HG02678 (cell line): ENCODE measurements around the gene MAPK13.
"Not testable (repeated sequence)": the region's sequence is repeated elsewhere in the genome, so short reads cannot be mapped to it uniquely, and the experiment has no call there.

Source experiments
- ATAC-seq: cut with Tn5 transposase; IDR thresholded peaks from one replicate; pipeline ENCODE4 v1.9.1; 2021; ENCODE audit warnings: mild to moderate bottlenecking, moderate library complexity; ENCODE audit not compliant: unreplicated experiment

MAPK13 gene

DNA sequence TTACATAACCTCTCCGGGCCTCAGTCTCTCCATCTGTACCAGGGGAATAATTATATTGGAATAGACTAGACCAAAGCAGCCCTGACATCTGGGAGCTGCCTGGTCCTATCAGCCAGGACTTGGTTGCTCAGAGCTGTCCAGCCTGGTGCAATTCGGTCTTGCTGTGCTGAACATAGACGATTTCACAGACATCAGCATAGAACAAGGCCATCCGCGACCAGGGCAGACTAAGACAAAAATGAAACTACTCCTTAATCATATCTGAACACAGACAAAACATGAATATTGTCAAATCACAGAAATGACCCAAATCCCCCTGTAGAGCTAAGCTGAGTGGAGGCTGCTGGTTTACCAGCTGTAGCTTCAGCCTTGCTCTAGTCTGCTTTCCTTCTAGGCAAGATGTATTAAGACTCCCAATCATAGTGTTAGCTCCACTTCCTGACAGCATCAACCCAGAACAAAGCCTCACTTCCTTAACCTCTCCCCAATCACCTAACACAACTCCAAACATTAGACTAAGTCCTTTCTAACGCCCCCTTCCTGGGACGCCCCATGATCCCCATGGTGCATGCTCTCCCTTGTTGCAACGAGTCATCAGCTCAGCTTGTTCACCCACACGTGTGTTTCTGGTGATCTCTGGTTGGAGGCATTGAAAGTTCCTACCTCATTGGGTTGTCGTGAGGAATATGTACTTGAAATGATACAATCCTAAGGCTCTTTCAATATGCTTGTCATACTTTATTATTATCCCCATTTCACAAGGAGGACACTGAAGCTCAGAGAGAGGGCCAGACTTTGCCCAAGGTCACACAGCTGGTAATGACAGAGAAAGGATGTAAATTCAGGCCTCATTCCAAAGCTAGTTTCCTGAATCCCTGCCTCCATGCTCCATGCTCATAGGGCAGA, 3.5 kb upstream of the MAPK13 start:
- ATAC-seq: no peak

DNA sequence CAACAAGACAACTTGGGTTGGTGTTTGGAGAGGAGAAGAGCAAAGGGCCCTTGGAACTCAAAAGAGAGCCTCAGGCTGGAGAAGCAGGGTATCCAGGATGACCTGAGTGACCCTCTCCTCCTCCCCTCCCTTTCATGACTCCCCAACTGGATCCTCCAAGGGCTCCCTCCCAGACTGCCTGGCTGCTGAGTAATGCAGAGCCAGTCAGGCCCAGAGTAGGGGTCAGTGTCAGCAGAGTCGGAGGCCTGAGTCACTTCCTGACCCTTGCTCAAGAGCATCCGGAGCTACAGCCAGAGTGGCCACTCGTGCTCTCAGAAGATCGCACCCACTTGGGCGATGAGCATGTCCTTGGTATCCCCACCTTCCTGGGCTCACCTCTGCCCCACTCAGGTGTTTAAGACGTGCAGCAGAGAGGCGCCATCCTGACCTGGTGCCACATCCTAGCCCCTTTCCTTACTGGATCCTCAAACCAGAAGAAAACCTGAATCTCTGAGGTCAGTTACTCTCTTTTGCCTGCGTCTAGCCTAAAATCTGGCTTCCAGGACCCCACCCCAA, 2.8 kb upstream of the MAPK13 start:
- no peak for ATAC-seq

DNA sequence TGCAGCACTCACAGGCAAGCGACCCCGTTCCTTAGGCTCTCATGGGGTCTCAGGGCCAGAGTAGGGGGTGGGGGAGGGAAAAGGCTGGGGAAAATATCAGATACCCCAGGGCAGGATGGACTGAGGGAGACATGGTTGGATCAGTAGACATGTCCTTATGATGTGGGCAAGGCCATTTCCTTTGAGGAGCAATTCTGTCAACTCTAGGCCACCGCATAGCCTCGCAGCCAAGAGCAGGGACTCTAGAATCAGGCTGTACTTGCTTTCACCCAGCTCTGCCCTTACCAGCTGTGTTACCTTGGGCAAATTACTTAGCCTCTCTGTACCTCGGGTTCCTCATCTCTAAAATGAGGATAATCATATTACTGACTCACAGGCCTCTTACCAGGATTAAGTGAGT, 2.2 kb upstream of the MAPK13 start:
- no peak for ATAC-seq

DNA sequence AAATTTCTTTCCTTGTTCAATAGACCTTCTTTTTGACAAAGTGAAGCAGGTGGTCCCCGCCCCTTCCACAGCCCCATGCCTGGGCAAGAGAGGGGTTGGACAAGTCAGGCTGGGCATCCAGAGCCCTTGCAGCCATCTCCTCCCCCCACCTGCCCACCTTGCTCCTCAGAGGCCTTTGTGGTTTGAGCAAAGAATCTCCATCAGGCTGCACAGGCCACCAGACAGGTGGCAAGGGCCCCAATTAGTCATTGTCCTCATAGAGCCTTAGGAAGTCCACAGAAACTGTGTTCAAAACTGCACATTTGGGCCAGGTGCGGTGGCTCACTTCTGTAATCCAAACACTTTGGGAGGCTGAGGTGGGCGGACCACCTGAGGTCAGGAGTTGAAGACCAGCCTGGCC, 1.5 kb upstream of the MAPK13 start:
- ATAC-seq: no peak

DNA sequence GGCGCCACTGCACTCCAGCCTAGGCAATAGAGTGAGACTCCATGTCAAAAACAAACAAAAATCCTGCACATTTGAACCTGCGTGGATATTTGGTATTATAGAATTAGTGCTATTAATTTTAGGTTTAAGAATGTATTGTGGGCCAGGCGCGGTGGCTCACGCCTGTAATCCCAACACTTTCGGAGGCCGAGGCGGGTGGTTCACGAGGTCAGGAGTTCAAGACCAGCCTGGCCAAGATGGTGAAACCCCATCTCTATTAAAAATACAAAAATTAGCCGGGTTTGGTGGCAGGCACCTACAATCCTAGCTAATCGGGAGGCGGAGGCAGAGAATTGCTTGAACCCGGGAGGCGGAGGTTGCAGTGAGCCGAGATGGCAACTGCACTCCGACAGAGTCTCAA, 979 bp upstream of the MAPK13 start:
- ATAC-seq: not testable (repeated sequence)

DNA sequence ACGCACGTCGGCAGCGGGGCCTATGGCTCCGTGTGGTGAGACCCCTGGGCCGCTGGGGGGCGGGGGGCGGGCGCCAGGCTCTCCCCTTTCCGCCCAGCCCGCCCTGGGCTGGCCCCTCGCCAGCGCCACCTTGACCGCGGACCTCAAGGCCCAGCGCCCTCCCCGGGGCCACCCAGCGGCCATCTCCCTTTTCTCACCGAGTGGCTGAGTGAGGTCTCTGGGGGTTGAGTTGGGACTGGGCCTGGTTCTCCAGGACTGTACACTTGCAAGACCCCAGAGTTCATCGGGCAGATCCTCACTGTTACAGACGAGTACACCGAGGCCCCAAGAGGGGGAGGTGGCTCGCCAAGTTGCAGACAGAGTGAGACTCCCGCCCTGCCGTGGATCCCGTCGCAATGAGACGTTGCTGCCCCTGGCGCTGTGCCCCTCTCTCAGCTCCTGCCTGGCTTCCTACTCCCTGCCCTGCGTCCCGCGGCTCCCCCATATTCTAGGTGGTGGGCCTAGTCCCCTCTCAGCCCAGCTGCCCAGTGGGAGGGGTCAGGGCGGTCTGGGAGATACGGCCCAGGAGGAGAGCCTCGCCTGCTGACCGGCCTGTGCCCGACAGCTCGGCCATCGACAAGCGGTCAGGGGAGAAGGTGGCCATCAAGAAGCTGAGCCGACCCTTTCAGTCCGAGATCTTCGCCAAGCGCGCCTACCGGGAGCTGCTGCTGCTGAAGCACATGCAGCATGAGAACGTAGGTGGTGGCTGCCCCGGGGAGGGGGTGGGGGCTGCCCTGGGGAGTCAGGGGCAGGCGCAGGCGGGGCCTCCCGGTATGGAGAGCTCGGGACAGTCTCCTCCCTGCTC, 576 bp downstream of the MAPK13 start:
- peak; percentile 21 for ATAC-seq

DNA sequence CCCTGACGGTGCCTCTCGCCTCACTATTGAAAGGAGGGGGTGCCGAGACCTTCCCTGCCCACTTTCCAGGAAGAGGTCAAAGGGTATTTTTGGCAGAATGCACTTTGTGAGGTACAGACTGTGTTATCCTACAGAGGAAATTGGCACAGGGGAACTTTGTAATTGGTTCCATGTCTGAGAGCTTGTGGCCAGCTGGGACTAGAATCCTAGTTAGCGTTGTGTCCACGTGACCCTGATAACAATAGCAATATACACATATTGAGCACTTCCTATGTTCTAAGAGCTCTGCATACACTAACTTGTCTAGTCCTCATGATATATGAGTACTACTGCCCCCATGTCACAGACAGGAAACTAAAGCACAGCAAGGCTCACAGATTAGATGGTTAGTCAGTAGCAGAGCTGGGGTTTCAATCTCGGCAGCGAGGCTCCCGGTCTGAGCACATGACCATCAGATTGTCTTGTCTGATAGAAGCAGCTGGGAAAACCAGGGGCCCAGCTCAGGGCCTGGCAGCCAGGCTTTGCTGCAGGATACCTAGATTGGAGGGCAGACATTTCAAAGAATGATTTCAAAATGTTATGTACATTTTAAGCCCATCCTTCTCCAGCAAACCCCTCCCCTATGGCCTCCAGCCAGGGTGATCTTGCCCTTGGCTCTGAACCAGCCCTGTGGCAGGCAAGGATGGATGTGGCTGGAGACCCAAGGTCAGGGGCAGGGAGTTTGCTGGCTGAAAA, 1.4 kb downstream of the MAPK13 start:
- peak; percentile 84 for ATAC-seq

DNA sequence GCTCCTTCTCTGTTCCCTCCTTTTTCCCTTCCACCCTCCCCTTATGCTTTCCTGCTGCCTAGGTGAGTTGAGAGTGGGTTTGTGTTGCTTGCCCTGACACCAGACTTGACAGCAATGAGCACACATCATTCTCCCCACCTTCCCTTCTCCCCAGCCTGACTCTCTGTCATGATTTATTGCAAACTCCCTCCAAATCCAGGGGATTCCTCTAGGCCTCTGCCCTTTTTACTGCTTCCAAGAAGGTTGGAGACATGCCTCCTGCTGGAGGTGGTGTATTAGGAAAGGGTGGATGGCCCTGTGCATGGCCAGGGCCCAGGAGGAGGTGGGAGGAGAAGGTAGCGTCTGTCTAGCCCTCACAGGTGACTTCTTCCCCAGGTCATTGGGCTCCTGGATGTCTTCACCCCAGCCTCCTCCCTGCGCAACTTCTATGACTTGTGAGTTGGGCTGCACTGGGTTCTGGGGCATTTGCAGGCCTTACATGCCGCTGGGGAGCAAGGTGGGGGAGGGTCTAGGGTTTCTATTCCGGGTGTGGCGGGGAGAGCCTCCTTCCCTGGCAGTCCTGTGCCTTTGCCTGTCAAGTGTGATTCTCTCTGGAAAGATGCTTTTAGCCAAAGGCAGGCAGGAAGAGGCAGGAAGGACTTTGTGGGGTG, 2.1 kb downstream of the MAPK13 start:
- no peak for ATAC-seq

DNA sequence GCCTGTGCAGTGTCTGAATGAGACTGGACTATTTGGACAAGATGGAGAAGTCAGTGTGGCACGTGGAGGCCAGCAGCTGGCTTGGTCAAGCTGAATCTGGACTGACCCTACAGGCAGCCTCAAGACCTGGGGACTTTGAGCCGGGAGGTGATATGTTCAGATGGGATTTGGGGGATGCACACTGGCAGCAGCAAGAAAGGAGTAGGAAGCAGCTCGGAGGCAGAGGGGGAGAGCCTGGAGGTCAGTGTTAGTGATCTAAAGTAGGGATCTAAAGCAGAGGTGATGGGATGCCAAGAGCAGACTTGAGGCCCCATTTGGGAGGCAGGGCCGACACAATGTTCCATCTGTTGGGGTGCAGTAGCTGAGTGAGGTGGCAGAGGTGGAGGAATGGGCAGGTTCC, 2.8 kb downstream of the MAPK13 start:
- ATAC-seq: no peak

DNA sequence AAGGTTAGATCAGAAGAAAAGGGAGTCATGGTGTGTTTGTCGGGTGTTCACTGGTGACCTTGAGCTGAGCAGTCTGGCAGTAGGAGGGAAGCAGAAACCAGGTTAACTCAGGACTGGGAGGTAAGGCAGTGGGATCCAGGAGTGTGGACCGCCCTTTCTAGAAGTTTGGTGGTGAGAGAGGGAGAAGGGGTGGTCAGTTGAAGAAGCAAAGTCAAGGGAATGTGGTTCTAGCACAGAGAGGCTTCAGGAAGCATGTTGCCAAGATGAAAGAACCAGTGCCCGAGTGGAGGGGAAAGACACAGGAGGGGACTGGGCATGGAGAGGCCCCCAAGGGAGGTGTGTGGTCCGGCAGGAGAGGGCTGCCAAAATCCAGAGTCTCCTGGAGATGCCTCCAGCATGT, 3.6 kb downstream of the MAPK13 start:
- ATAC-seq: no peak

DNA sequence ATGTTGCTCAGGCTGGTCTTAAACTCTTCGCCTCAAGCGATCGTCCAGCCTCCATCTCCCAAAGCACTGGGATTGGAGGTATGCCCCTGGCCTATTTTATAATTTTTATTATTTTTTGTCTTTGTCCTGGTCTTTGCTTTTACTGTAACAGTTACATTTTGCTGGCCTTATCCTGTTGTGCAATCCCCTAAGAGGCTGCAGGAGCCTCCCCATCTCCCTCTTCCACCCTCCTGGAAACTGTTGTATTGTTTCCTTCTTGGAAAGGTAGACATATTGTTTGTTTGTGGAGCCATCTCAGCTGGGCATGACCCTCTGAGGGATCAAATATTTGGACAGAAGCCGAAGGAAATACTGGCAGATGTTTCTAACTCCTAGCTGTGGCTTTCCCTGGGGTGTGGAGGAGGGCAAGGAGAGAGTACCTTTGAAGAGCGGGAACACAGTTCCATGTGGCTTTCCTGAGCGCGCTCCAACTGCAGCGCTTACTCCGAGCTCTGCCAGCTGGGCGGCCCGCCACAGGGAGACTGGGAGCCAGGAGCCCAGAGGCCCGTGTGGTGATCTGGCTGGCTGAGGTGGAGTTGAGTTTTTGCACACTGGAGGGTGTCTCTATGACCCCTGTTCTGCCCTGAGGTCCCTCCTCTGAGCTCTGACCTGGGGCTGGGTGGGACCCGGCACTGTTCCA, 4.9 kb downstream of the MAPK13 start:
- no peak for ATAC-seq

DNA sequence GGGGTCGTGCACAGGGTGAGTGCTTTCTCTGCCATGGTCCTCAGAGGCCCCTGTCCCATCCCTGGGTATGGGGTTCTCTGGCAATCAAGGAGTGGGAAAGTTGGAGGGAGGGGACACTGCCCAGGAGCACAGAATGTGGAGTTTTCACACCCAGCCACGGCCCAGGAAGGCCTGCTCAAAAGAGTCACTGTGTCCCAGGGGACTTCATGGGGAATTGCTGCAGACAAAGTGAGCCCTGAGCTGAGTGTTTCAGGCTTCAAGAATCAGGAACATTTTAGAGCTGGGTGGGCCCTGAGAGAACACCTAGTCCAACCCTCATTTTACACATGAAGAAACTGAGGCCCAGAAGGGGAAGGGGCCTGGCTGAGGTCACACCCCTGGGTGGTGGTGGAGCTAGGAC, 5.7 kb downstream of the MAPK13 start:
- no peak for ATAC-seq

DNA sequence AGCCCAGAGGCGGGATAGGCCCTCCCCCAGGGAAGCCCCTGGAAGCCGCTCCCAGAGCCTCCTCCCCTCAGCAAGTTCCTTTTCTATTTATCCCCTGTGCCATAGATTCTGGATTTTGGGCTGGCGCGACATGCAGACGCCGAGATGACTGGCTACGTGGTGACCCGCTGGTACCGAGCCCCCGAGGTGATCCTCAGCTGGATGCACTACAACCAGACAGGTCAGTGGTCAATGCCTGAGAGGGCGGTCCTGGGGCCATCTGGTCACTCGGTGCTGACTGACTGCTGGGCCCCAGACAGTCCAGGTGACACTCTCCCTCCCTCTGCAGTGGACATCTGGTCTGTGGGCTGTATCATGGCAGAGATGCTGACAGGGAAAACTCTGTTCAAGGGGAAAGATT, 6.2 kb downstream of the MAPK13 start:
- ATAC-seq: no peak

DNA sequence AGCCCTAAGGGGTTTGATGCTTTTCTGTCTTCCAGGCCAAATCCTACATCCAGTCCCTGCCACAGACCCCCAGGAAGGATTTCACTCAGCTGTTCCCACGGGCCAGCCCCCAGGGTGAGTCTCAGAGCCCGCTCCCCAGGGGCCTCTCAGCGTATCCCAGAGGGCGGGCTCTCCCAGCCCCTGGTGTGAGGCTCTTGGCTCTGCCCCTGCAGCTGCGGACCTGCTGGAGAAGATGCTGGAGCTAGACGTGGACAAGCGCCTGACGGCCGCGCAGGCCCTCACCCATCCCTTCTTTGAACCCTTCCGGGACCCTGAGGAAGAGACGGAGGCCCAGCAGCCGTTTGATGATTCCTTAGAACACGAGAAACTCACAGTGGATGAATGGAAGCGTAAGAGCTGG, 8.4 kb downstream of the MAPK13 start:
- no peak for ATAC-seq

DNA sequence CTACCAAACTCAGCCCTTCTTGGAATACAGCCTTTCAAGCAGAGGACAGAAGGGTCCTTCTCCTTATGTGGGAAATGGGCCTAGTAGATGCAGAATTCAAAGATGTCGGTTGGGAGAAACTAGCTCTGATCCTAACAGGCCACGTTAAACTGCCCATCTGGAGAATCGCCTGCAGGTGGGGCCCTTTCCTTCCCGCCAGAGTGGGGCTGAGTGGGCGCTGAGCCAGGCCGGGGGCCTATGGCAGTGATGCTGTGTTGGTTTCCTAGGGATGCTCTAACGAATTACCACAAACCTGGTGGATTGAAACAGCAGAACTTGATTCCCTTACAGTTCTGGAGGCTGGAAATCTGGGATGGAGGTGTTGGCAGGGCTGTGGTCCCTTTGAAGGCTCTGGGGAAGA, 9.1 kb downstream of the MAPK13 start:
- ATAC-seq: no peak

DNA sequence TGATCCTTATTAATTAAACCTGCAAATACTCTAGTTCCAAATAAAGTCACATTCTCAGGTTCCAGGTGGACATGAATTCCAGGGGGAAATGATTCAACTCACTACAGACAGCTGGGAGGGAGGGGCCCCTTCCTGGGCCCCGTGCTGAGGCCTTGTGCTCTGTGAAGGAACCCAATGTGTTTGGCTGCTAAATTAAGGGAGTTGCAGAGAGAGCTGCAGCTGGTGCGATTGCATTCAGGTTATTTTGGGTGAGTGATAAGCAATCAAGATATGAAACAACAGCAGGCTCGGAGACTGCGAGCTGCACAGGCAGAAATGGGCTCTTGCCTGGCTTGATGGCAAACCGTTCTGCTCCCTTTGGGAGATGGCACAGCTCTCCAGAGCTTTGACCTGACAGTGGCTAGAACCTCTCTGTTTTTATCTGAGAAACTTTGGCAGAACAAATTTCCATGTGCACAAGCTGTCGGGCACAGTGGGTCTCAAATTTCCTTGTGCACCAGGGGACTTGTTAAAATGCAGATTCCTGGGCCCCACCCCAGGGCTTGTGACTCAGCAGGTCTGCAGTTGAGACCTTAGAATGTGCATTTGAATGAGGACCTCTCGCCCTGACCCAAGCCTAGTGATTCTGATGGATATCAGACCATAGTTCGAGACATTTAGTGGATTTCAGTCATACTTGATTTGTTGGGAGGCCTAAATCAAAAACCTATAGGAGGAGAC, 9.8 kb downstream of the MAPK13 start:
- ATAC-seq: no peak

DNA sequence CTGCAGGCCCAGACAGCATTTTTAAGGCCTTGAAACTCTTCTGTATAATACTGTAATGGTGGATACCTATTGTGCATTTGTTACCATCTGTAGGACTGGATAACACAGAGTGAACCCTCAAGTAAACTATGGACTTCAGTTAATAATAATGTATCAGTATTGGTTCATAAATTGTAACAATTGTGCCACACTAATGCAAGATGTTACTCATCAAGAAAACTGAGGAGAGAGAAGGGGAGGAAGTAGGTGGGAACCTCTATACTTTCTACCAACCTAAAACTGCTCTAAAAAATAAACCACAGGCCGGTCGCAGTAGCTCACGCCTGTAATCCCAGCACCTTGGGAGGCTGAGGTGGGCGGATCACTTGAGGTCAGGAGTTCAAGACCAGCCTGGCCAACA, 10.8 kb downstream of the MAPK13 start:
- ATAC-seq: no peak

DNA sequence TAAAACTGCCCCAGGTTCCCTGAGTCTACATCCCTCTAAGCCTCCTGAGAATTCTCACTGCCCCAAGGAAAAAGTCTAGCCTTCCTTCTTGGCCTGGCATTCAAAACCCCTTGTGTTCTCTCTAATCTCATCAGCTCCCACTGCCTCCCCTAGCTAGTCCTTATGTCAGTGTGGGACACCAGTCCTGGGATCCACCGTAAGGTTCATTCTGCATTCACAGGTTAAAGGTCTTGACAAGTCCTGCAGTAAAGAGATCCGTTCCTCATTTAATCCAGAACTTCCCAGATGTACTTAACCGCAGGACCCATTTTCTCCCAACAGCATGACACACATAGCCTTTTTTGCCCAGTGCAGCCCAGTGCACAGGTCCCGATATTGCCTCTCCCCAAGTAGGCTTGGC, 11.6 kb downstream of the MAPK13 start:
- ATAC-seq: no peak
